ENCODE results near the gene OR2A25.

Gene OR2A25

GRCh38 chr7:144105211-144105610 is 35.6 kb downstream of the OR2A25 start:
- TF ChIP-seq CTCF (conservative IDR thresholded peaks at IDR 0.05) (no peak), ZFX (IDR thresholded peaks at IDR 0.05) (no peak)
- no peak overlapping the region for H3K27ac ChIP-seq

GRCh38 chr7:144109283-144109682 is 39.7 kb downstream of the OR2A25 start, which contains the start of gene OR2A2:
OR2A2 (plus strand) TSS chr7:144109583; CDS start chr7:144109583, 0 bp downstream.
- no peak within 1 kb of the TSS for H3K27ac ChIP-seq
- no peak for TF ChIP-seq CTCF (conservative IDR thresholded peaks at IDR 0.05)
- no peak for TF ChIP-seq ZFX (IDR thresholded peaks at IDR 0.05)

GRCh38 chr7:144110272-144110671 is 40.7 kb downstream of the OR2A25 start:
- TF ChIP-seq CTCF (conservative IDR thresholded peaks at IDR 0.05) (no peak), ZFX (IDR thresholded peaks at IDR 0.05) (no peak)
- H3K27ac ChIP-seq: no peak overlapping the region

GRCh38 chr7:144113651-144114050 is 44.0 kb downstream of the OR2A25 start:
- no peak overlapping the region for H3K27ac ChIP-seq
- TF ChIP-seq CTCF (conservative IDR thresholded peaks at IDR 0.05): no peak
- TF ChIP-seq ZFX (IDR thresholded peaks at IDR 0.05): no peak

GRCh38 chr7:144118341-144118740 is 48.7 kb downstream of the OR2A25 start:
- TF ChIP-seq CTCF (conservative IDR thresholded peaks at IDR 0.05): peak; percentile 8; the same call in 1 of the 2 replicates
- TF ChIP-seq ZFX (IDR thresholded peaks at IDR 0.05): no peak
- no peak overlapping the region for H3K27ac ChIP-seq

GRCh38 chr7:144122876-144123275 is 53.3 kb downstream of the OR2A25 start, which contains the start of gene OR2A14:
OR2A14 (plus strand) TSS chr7:144123176; CDS start chr7:144129113, 5,937 bp downstream.
- TF ChIP-seq ZFX (IDR thresholded peaks at IDR 0.05): no peak
- TF ChIP-seq CTCF (conservative IDR thresholded peaks at IDR 0.05): no peak
- H3K27ac ChIP-seq: no peak within 1 kb of the TSS
